MM.1S (cell line): ENCODE results near the gene FBXW7.

Source experiments
- EZH2 ChIP-seq: fragments of 300-600 bp; sonication (generic); optimal IDR thresholded peaks from 2 replicates; pipeline ENCODE3; 2017; ENCODE audit warnings: low read depth, mild to moderate bottlenecking, antibody characterized with exemption, low read length, mixed read lengths
- EZH2phosphoT487 ChIP-seq: fragments of 300-600 bp; sonication (generic); IDR thresholded peaks from 2 replicates; pipeline ENCODE4 v1.6.1; 2018; ENCODE audit warnings: antibody characterized with exemption, low read length
- TF ChIP-seq, protein P1 (sequence below): fragments of 300-600 bp; sonication (generic); IDR thresholded peaks from 2 replicates; pipeline ENCODE4 v1.5.1; 2016; ENCODE audit warnings: antibody characterized with exemption, low read length, mixed read lengths

DNA sequence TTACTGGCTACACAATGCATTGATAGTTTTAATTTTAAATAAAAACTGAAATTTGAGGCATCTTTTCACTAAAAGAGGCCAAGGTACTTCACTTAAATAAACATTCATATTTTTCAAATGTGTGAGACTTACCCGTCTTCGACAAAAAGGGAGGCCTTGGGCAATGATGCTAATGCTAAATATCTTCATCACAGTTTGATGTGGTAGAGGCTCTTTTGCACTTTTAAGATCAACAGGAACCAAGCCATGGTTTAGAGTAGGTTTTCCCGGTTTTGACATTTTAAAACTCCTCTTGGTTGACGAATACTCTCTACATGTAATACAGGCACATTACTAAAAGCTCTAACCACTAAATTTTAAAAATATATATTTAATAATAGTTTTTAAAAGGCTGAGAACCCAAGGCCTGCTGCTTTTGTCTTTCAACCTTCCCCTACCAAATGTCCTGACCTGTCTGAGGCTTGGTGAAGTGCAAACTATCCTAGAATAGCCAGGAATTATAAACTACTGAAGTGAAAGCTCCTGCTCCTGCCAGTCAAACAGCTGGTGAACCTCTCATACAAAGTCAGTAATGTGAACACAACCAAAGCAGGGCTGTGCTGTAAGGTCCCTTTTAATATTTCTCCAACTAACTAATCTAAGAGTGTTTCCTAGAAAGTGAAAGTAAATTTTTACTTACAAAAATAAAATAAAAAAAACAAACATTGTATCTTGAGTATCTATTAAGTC lies 153.7 kb downstream of the FBXW7 start:
- TF ChIP-seq, protein P1, sequence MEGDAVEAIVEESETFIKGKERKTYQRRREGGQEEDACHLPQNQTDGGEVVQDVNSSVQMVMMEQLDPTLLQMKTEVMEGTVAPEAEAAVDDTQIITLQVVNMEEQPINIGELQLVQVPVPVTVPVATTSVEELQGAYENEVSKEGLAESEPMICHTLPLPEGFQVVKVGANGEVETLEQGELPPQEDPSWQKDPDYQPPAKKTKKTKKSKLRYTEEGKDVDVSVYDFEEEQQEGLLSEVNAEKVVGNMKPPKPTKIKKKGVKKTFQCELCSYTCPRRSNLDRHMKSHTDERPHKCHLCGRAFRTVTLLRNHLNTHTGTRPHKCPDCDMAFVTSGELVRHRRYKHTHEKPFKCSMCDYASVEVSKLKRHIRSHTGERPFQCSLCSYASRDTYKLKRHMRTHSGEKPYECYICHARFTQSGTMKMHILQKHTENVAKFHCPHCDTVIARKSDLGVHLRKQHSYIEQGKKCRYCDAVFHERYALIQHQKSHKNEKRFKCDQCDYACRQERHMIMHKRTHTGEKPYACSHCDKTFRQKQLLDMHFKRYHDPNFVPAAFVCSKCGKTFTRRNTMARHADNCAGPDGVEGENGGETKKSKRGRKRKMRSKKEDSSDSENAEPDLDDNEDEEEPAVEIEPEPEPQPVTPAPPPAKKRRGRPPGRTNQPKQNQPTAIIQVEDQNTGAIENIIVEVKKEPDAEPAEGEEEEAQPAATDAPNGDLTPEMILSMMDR, result no peak
- TF ChIP-seq EZH2, result no peak
- TF ChIP-seq EZH2phosphoT487, result no peak
